NCI-H69 (cell line): ENCODE measurements around the gene H2AZ2.
A peak's percentile ranks its signal among the peaks of the same experiment; 100 is the strongest.
"Not testable (repeated sequence)": the region's sequence is repeated elsewhere in the genome, so short reads cannot be mapped to it uniquely, and the experiment has no call there.

Experiments used
- DNase-seq: peaks from one replicate; lab custom pipeline; 2025; lab: John Stamatoyannopoulos, UW

Gene H2AZ2

DNA sequence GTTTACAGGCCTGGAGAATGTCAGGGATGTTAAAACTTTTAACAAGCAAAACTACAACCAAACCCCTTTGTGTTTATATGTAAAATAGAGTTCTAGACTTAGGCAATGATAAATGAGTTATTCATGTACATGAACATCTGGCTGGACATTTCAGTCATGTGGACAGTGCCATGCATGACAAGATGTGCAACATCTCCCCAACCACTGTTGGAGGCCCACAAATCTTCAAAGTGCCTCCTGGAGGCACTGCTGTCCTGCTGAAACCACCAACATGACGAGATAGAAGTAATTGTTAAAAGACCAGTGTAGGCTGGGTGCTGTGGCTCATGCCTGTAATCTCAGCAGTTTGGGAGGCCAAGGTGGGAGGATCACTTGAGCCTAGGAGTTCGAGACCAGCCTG lies 33.0 kb downstream of the H2AZ2 start:
- no peak for DNase-seq

- no peak for DNase-seq
Measured at GRCh38 chr7:44811571-44811970, 36.3 kb downstream of the H2AZ2 start.

DNA sequence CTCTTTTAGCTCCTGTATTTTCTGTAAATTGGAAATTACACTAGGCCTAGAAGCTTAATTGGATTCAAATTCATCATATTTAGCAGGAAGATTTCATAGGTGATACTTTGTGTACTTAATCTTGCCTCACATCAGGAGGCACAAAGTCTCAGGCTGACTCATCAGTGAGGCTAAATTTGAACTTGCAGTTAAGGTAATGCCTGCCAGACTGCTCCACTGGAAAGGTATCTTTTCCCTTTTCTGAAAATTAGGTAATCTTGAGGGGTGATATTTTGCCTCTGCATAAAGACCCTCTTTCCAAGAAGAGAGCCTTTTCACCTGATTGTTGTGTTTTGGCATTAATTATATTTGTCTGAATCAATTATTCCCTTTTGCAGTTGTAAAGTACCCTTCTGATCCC lies 36.8 kb downstream of the H2AZ2 start:
- DNase-seq = peak; percentile 51

GRCh38 chr7:44808914-44809393 lies 38.9 kb downstream of the H2AZ2 start:
- DNase-seq = no peak

DNA sequence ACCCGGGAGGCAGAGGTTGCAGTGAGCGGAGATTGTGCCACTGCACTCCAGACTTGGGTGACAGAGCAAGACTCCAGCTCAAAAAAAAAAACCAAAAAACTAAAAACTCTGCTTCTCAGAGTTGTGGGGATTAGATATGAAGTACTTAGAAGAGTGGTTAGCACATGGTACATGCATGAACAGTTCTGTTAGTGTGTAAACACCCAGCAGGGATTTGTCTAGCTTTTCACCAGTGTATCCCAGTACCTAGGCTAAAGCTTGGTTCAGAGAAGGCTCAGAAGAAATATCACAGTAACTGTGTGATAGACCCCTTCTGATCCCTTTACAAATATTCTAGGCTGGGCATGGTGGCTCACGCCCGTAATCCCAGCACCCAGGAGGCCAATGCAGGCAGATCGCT lies 41.9 kb downstream of the H2AZ2 start:
- peak; percentile 11 for DNase-seq

GRCh38 chr7:44803828-44804519 lies 43.9 kb downstream of the H2AZ2 start:
- peak; percentile 19 for DNase-seq

- peak; percentile 35 for DNase-seq
Measured at GRCh38 chr7:44802418-44803025, 45.4 kb downstream of the H2AZ2 start.

- DNase-seq = no peak
Measured at GRCh38 chr7:44801890-44802289, 46.0 kb downstream of the H2AZ2 start.

DNA sequence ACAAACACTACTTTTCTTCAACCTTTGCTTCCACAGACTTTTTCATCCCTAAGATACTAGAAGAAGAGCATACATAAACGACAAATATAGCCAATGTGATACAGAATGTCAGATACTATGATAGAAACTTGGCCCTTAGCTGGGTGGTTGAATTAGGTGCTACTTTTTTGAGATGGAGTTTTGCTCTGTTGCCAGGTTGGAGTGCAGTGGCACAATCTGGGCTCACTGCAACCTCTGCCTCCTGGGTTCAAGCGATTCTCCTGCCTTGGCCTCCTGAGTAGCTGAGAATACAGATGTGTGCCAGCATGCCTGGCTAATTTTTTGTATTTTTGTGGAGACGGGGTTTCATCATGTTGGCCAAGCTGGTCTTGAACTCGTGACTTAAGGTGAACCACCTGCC lies 47.9 kb downstream of the H2AZ2 start:
- DNase-seq = no peak

DNA sequence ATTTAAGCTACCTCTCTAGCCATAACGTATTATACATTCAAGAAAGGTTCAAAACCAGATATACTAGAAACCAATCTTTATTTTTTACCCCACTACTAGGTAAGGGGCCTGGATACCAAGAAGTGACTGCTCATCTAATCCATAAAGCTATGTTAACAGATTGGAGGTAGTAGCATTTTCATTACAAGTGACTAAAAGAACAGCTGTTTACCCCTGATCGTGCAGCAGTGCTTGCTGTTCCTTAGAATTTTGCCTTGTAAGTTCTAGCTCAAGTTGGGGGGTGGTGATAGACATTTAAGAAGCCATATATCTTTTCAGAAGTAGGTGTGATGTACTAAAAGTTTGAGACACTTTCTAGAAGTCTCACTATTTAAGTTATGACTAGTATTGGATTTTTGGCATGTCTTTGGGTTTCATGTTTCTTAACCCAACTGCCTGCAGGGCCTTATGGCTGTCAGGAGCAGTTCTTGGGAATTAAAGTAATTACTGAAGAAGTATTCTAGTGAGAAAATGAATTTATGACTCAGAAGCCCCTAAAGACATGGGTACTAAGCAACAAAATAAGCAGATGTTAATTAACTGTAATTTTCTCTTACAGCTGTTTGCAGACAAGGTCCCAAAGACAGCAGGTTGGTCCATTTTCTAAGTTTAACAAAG lies 49.1 kb downstream of the H2AZ2 start:
- peak; percentile 19 for DNase-seq

- peak; percentile 90 for DNase-seq
Measured at GRCh38 chr7:44797329-44798258, 50.3 kb downstream of the H2AZ2 start.

GRCh38 chr7:44796504-44797328 lies 51.2 kb downstream of the H2AZ2 start, which contains the start of gene PPIA:
Gene PPIA, plus strand, starts transcription at chr7:44796681. Its CDS starts 44 bp downstream, at chr7:44796725.
- peak; percentile 100 for DNase-seq

- DNase-seq = peak; percentile 95
Measured at GRCh38 chr7:44796034-44796503, 51.8 kb downstream of the H2AZ2 start.

GRCh38 chr7:44794331-44794730 lies 53.6 kb downstream of the H2AZ2 start:
- no peak for DNase-seq

DNA sequence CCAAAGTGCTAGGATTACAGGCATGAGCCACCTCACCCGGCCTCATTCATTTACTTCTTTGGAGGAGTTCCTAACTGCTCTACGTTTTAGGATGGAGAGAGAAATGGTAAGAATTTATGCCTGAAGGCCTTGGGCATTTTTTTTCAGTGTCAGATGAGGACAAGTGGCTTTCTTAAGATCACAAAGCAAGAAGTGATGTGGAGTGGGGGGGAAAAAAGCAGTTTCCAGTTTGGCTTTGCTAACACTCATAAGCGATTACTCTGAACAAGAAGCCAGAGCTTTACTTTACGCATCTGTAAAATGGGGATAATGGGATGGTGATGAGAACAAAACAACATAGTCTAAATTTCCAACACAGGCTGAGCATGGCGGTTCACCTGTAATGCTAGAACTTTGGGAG lies 54.0 kb downstream of the H2AZ2 start:
- no peak for DNase-seq

DNA sequence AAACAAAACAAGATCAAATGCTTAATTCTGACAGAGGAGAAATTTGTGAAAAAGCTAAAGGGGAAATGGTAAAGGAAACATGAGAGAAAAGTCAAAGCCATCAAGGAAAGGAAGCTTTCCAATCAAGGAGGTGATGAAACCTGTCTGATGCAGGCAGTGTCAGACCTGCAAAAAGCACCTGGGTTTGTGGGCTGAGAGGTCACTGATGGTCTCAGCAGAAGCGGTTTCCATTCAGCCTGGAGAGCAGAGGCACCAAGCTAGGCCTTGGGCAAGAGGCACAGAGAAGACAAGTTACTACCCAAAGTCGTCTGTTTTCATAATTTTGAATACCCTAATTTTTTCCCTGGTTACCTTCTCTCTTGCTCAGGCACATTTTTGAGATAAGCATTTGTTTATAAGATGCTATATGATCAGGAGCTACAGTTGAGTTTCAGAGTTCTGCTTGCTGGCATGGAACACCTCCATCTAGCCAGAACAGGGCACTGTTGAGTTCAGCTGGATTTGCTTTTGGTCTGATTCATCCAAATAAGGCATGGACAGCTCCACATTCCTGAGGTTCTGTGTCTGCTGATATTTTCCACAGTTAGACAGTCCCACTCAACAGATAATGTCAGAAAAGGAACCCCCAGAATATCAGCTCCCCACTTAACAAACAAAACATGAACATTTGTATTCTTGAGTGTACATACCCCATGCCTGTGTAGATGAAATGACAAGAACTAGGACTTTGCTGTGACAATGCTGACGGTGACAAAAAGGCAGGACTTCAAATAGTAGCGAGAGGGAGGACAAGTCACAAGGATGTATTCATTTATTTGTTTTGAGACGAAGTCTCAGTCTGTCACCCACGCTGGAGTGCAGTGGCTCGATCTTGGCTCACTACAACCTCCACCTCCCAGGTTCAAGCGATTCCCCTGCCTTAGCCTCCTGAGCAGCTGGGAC lies 56.3 kb downstream of the H2AZ2 start:
- DNase-seq = no peak

GRCh38 chr7:44789990-44790389 lies 57.9 kb downstream of the H2AZ2 start:
- no peak for DNase-seq

DNA sequence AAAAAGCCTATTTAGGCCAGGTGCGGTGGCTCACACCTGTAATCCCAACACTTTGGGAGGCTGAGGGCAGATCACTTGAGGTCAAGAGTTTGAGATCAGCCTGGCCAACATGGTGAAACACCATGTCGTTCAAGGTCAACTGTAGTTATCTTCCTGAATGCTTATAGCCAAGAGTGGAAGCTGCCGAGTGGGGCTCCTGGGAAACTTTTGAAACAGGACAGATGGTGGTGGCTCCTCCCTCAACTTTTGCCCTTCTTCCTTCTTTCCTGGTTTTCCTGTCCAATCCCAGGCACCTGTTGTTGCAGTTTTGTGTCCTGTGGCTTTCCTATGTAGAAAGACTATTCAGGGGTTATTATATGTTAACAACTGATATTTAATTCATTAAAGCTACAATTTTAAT lies 60.1 kb downstream of the H2AZ2 start:
- no peak for DNase-seq

DNA sequence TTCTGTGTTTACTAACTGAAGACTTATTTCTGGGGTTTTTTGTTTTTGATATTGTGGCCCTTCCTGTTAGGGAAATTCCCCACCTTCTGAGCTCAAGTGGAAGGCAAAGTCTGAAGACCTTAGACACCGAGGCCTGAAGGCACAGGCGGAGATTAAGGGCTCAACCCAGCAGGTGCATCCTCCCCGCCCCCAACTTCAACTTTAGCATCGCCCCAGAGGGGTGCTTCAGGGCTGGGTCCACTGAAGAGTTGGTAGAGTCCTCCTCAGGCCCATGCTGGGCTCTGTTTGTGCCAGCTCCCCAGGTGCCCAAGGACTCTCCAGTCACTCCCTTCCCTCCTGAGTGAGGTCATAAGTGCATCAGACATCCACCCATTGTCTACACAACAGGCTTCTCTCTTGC lies 60.8 kb downstream of the H2AZ2 start:
- DNase-seq = no peak

- not testable (repeated sequence) for DNase-seq
Measured at GRCh38 chr7:44785218-44785617, 62.7 kb downstream of the H2AZ2 start.
